GM19438 (cell line): ENCODE data around the gene SLC25A43.
"Not testable (repeated sequence)": the region's sequence is repeated elsewhere in the genome, so short reads cannot be mapped to it uniquely, and the experiment has no call there.

Experiments
- ATAC-seq: cut with Tn5 transposase; IDR thresholded peaks from one replicate; pipeline ENCODE4 v1.9.1; 2021; ENCODE audit warnings: low read depth; ENCODE audit not compliant: unreplicated experiment

SLC25A43 gene

GRCh38 chrX:119398974-119399771 is at the start of gene SLC25A43:
TSS of gene SLC25A43 (plus strand) at chrX:119399336. CDS start at chrX:119399404, 68 bp downstream.
- ATAC-seq: peak; percentile 87

GRCh38 chrX:119359618-119360382 is 39.3 kb upstream of the SLC25A43 start:
- no peak for ATAC-seq

GRCh38 chrX:119361451-119361850 is 37.7 kb upstream of the SLC25A43 start:
- ATAC-seq: not testable (repeated sequence)

- ATAC-seq: not testable (repeated sequence)
Observed at GRCh38 chrX:119362074-119362473, 37.1 kb upstream of the SLC25A43 start.

- ATAC-seq: no peak
Observed at GRCh38 chrX:119363391-119363790, 35.7 kb upstream of the SLC25A43 start.

GRCh38 chrX:119371861-119372260 is 27.3 kb upstream of the SLC25A43 start:
- not testable (repeated sequence) for ATAC-seq

- no peak for ATAC-seq
Observed at GRCh38 chrX:119374736-119375135, 24.4 kb upstream of the SLC25A43 start.

- no peak for ATAC-seq
Observed at GRCh38 chrX:119375561-119375960, 23.6 kb upstream of the SLC25A43 start.

GRCh38 chrX:119376312-119376711 is 22.8 kb upstream of the SLC25A43 start:
- ATAC-seq: no peak

GRCh38 chrX:119381349-119381944 is 17.7 kb upstream of the SLC25A43 start:
- no peak for ATAC-seq

- no peak for ATAC-seq
Observed at GRCh38 chrX:119382606-119383005, 16.5 kb upstream of the SLC25A43 start.

GRCh38 chrX:119386685-119387084 is 12.5 kb upstream of the SLC25A43 start:
- ATAC-seq: not testable (repeated sequence)

GRCh38 chrX:119387426-119387825 is 11.7 kb upstream of the SLC25A43 start:
- ATAC-seq: not testable (repeated sequence)

- ATAC-seq: no peak
Observed at GRCh38 chrX:119389214-119389613, 9.9 kb upstream of the SLC25A43 start.

GRCh38 chrX:119389871-119390501 is 9.2 kb upstream of the SLC25A43 start:
- ATAC-seq: no peak

GRCh38 chrX:119391279-119391678 is 7.9 kb upstream of the SLC25A43 start:
- ATAC-seq: no peak

- ATAC-seq: no peak
Observed at GRCh38 chrX:119393144-119393543, 6.0 kb upstream of the SLC25A43 start.

GRCh38 chrX:119398587-119398973 is 556 bp upstream of the SLC25A43 start:
- ATAC-seq: no peak

- peak; percentile 18 for ATAC-seq
Observed at GRCh38 chrX:119399772-119400101, 601 bp downstream of the SLC25A43 start.

- ATAC-seq: no peak
Observed at GRCh38 chrX:119401569-119401968, 2.4 kb downstream of the SLC25A43 start.

GRCh38 chrX:119402588-119402987 is 3.5 kb downstream of the SLC25A43 start:
- ATAC-seq: no peak
